Tibial artery (tissue), 4 donors: ENCODE data around the gene C19orf67.

Source experiments
- DNase-seq, 2 donors: peaks; one replicate each; pipeline ENCODE4 v3.0.0-alpha.2; 2019
- H3K27ac ChIP-seq, 2 donors: fragments of 200-600 bp; sonication (generic) in 1 of 2; 1 replicate in 1 of 2; 2 replicates in 1 of 2; pipeline ENCODE4 v1.5.1; 2018 to 2019; ENCODE audit warnings: mild to moderate bottlenecking in 1 of 2
- H3K27me3 ChIP-seq, 2 donors: fragments of 200-600 bp; sonication (generic) in 1 of 2; one replicate each; pipeline versions ENCODE4 v1.5.1 to v1.6.0; 2016 to 2019
- H3K36me3 ChIP-seq, 3 donors: fragments of 200-600 bp; sonication (generic) in 2 of 3; one replicate each; pipeline ENCODE4 v1.5.1; 2016 to 2019; ENCODE audit warnings: mild to moderate bottlenecking in 2 of 3
- H3K4me1 ChIP-seq, 4 donors: fragments of 200-600 bp; sonication (generic) in 2 of 4; 1 replicate in 3 of 4; 2 replicates in 1 of 4; pipeline ENCODE4 v1.5.1; 2016 to 2019
- H3K4me3 ChIP-seq, 2 donors: fragments of 200-600 bp; sonication (generic) in 1 of 2; 1 replicate in 1 of 2; 2 replicates in 1 of 2; pipeline ENCODE4 v1.5.1; 2018 to 2019; ENCODE audit warnings: mild to moderate bottlenecking in 2 of 2
- H3K9me3 ChIP-seq, 3 donors: fragments of 200-600 bp; sonication (generic) in 1 of 3; one replicate each; pipeline ENCODE4 v1.5.1; 2016 to 2019
- intact Hi-C: fragments of 100-400 bp; cut with DNase I; formaldehyde crosslinking; loops from one replicate; pipeline ENCODE4 v1.15.0; 2023; ENCODE audit warnings: low total_unique reads
- TF ChIP-seq, protein P1 (sequence below), 2 experiments: fragments of 200-600 bp in 1 of 2; fragments of 450-650 bp in 1 of 2; IDR thresholded peaks; one replicate each; pipeline ENCODE4 v1.5.1; 2017 to 2019; ENCODE audit warnings: antibody characterized with exemption in 2 of 2, mild to moderate bottlenecking in 1 of 2, moderate library complexity in 1 of 2

The C19orf67 gene

GRCh38 chr19:14093117-14093823 lies 7.7 kb upstream of the C19orf67 start:
- H3K27me3 ChIP-seq = no peaks in the 10 kb centered on the region
- no peak overlapping the region for H3K27ac ChIP-seq

DNA sequence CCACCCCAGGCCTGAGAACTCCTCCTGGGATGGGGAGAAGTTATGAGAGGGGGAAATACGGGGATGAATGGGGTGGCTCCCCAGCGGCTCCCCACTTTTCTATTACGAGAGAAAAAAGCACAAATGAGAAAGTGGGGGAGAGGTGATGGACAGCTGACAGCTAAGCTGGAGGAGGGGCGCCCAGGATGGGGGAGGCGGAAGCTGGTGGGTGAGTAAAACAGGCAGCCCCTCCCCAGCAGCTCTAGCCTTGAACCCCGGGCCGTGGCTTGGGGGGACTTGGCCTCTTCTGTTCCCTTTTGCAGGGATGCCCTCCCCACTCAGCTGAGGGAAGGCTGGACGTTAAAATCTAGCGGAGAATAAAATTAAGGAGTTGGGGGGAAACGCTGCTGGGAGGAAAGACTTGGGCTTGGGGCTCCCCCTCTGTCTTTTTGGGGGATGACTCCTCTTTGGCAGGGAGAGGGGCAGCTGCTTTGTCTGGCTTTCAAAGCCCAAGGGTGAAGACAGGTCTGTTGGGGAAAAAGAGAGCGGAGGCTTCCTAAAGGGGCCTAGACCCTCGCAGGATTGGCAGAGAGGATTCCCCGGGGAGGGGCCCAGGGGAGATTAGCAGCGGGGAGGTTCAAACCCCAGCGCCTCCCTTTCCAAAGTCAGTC lies 6.4 kb upstream of the C19orf67 start:
- no peaks in the 10 kb centered on the region for H3K27me3 ChIP-seq
- H3K4me3 ChIP-seq = peak overlapping the region; percentile 71 to 86
- H3K36me3 ChIP-seq = peaks cover 8 to 24% (median 23%) of the 10 kb centered on the region in 3 donors
- H3K9me3 ChIP-seq = peaks cover 0 to 8% (median 0%) of the 10 kb centered on the region in 3 donors
- peak overlapping the region; percentile 94 to 99 for H3K27ac ChIP-seq
- TF ChIP-seq, protein P1, sequence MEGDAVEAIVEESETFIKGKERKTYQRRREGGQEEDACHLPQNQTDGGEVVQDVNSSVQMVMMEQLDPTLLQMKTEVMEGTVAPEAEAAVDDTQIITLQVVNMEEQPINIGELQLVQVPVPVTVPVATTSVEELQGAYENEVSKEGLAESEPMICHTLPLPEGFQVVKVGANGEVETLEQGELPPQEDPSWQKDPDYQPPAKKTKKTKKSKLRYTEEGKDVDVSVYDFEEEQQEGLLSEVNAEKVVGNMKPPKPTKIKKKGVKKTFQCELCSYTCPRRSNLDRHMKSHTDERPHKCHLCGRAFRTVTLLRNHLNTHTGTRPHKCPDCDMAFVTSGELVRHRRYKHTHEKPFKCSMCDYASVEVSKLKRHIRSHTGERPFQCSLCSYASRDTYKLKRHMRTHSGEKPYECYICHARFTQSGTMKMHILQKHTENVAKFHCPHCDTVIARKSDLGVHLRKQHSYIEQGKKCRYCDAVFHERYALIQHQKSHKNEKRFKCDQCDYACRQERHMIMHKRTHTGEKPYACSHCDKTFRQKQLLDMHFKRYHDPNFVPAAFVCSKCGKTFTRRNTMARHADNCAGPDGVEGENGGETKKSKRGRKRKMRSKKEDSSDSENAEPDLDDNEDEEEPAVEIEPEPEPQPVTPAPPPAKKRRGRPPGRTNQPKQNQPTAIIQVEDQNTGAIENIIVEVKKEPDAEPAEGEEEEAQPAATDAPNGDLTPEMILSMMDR (IDR thresholded peaks at IDR 0.05) = no peak
- peaks cover 0 to 20% (median 15%) of the 10 kb centered on the region in 4 donors for H3K4me1 ChIP-seq
- DNase-seq = no peak
- intact Hi-C loops = no loop called here

More at GRCh38 chr19:14093117-14093823, 7.7 kb upstream of the C19orf67 start:
- no peak for DNase-seq
- peaks cover 0 to 8% (median 0%) of the 10 kb centered on the region in 3 donors for H3K9me3 ChIP-seq
- H3K4me3 ChIP-seq = no peak overlapping the region
- TF ChIP-seq, protein P1 (IDR thresholded peaks at IDR 0.05) = no peak
- H3K4me1 ChIP-seq = peaks cover 0 to 20% (median 15%) of the 10 kb centered on the region in 4 donors
- H3K36me3 ChIP-seq = peaks cover 19 to 34% (median 31%) of the 10 kb centered on the region in 3 donors
- intact Hi-C loops = no loop called here

GRCh38 chr19:14091081-14091812 lies 5.7 kb upstream of the C19orf67 start:
- peak in 1 of 2 donors; percentile 93 for DNase-seq
- H3K36me3 ChIP-seq = peaks cover 2 to 17% (median 16%) of the 10 kb centered on the region in 3 donors
- no peaks in the 10 kb centered on the region for H3K27me3 ChIP-seq
- peak overlapping the region; percentile 94 to 99 for H3K27ac ChIP-seq
- peak overlapping the region; percentile 71 to 86 for H3K4me3 ChIP-seq
- intact Hi-C loops = no loop called here
- peaks cover 0 to 20% (median 15%) of the 10 kb centered on the region in 4 donors for H3K4me1 ChIP-seq
- peaks cover 0 to 8% (median 0%) of the 10 kb centered on the region in 3 donors for H3K9me3 ChIP-seq
- TF ChIP-seq, protein P1 (IDR thresholded peaks at IDR 0.05) = peak; percentile 16 to 17

DNA sequence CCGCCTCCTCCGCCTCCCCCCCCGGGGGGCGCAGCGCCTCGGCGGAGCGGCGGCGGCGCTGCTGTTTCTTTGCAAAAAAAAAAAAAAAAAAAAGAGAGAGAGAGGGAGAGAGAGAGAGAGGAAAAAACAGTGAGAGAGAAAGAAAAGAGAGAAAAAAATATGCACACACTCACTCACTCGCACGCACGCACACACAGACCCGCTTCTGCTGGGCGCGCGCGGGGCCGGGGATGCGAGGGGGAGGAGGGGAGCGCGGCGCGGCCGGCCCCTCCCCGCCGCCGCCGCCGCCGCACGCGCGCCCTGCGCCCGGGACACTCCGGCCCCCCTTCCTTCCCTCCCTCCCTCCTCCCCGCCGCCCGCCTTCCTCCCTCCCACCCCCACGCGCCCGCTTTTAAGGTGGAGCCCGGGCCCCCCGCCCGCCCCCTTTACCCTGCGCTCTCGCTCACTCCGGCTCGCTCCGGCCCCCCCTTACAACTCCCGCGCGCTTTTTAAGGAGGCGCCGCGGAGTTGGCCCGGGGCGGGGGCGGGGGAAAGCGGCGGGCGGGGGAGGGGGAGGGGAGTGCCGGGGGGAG lies 5.0 kb upstream of the C19orf67 start, which contains the start of gene SAMD1:
Gene SAMD1 (minus strand): TSS at position 243 of the 572 bp plus-strand sequence.
- intact Hi-C loops = no loop called here
- Histone ChIP-seq H3K4me3 (peak within 1 kb of the TSS; percentile 71 to 86), H3K27ac (peak within 1 kb of the TSS; percentile 94 to 99), H3K36me3 (peaks cover 0 to 15% (median 11%) of the 10 kb centered on the region in 3 donors), H3K4me1 (peaks cover 0 to 20% (median 15%) of the 10 kb centered on the region in 4 donors), H3K27me3 (no peaks in the 10 kb centered on the region), H3K9me3 (peaks cover 0 to 8% (median 0%) of the 10 kb centered on the region in 3 donors)
- peak; percentile 93 to 96 for DNase-seq
- TF ChIP-seq, protein P1 (IDR thresholded peaks at IDR 0.05) = no peak
